Parietal lobe (tissue), 2 donors: ENCODE data around the gene KRTAP19-7. TPM values are rescaled to one million over a fixed set of nuclear protein-coding genes. Genes with fewer than 3 reads are reported as not detected.

ENCODE experiments used
- small RNA-seq: library from RNA; depleted of rRNA; stranded (forward); fragments of <200 nt; gene quantifications from one replicate; pipeline ENCODE3, GENCODE V24; 2014; ENCODE audit warnings: low replicate concordance
- total RNA-seq: library from RNA; depleted of rRNA; stranded (reverse); fragments of >200 nt; gene quantifications from one replicate; pipeline ENCODE4 v1.2.3, GENCODE V29; 2014

Gene KRTAP19-7
- total RNA-seq, result not detected

GRCh38 chr21:30561264-30561895, at the start of gene KRTAP19-7:
KRTAP19-7 (minus strand) TSS chr21:30561314; CDS start chr21:30561289, 25 bp downstream.

GRCh38 chr21:30600787-30601186, 39.7 kb upstream of the KRTAP19-7 start, which contains the start of gene KRTAP22-1:
KRTAP22-1 (plus strand) TSS chr21:30601087.

GRCh38 chr21:30598802-30599201, 37.7 kb upstream of the KRTAP19-7 start, which contains the start of gene KRTAP6-2:
KRTAP6-2 (minus strand) TSS chr21:30598902; CDS start chr21:30598874, 28 bp downstream.

GRCh38 chr21:30592140-30592539, 31.0 kb upstream of the KRTAP19-7 start, which contains the start of gene KRTAP6-3:
KRTAP6-3 (plus strand) TSS chr21:30592440; CDS start chr21:30592446, 6 bp downstream.

GRCh38 chr21:30590297-30590696, 29.2 kb upstream of the KRTAP19-7 start, which contains the start of gene KRTAP22-2:
KRTAP22-2 (minus strand) TSS chr21:30590397.

GRCh38 chr21:30541764-30542163, 19.4 kb downstream of the KRTAP19-7 start, which contains the start of gene KRTAP19-6:
KRTAP19-6 (minus strand) TSS chr21:30541864; CDS start chr21:30541833, 31 bp downstream.

Small RNAs within 50 kb of the gene (small RNA-seq; reads per million reads assigned to genes)
- gene AP000567.1 (not detected), gene KRTAP19-10P (not detected), gene KRTAP19-11P (not detected), gene KRTAP22-1 (not detected), gene KRTAP22-2 (not detected)

Other genes starting within 250 kb of the KRTAP19-7 start
- gene KRTAP26-1, start 241.0 kb downstream of the KRTAP19-7 start, total RNA-seq, result not detected
- gene KRTAP27-1, start 223.6 kb downstream of the KRTAP19-7 start, total RNA-seq, result not detected
- not detected for gene KRTAP23-1, start 212.7 kb downstream of the KRTAP19-7 start, total RNA-seq
- not detected for gene KRTAP13-2, start 189.0 kb downstream of the KRTAP19-7 start, total RNA-seq
- not detected for gene KRTAP13-1, start 165.3 kb downstream of the KRTAP19-7 start, total RNA-seq
- not detected for gene KRTAP13-3, start 135.4 kb downstream of the KRTAP19-7 start, total RNA-seq
- gene KRTAP13-4, start 131.1 kb downstream of the KRTAP19-7 start, total RNA-seq, result not detected
- not detected for gene KRTAP15-1, start 121.0 kb downstream of the KRTAP19-7 start, total RNA-seq
- gene KRTAP19-1, start 80.9 kb downstream of the KRTAP19-7 start, total RNA-seq, result not detected
- not detected for gene KRTAP19-2, start 73.9 kb downstream of the KRTAP19-7 start, total RNA-seq
- not detected for gene KRTAP19-3, start 69.3 kb downstream of the KRTAP19-7 start, total RNA-seq
- not detected for gene KRTAP19-4, start 64.1 kb downstream of the KRTAP19-7 start, total RNA-seq
- not detected for gene KRTAP19-5, start 59.2 kb downstream of the KRTAP19-7 start, total RNA-seq
- gene KRTAP19-6, start 19.4 kb downstream of the KRTAP19-7 start, total RNA-seq, result not detected
- gene KRTAP22-2, start 29.1 kb upstream of the KRTAP19-7 start, total RNA-seq, result not detected
- not detected for gene KRTAP6-3, start 31.1 kb upstream of the KRTAP19-7 start, total RNA-seq
- not detected for gene KRTAP6-2, start 37.6 kb upstream of the KRTAP19-7 start, total RNA-seq
- gene KRTAP22-1, start 39.8 kb upstream of the KRTAP19-7 start, total RNA-seq, result not detected
- not detected for gene KRTAP6-1, start 52.6 kb upstream of the KRTAP19-7 start, total RNA-seq
- gene KRTAP20-1, start 55.1 kb upstream of the KRTAP19-7 start, total RNA-seq, result not detected
- not detected for gene KRTAP20-4, start 59.3 kb upstream of the KRTAP19-7 start, total RNA-seq
- gene KRTAP20-2, start 73.9 kb upstream of the KRTAP19-7 start, total RNA-seq, result not detected
- gene KRTAP20-3, start 81.5 kb upstream of the KRTAP19-7 start, total RNA-seq, result not detected
- gene KRTAP21-3, start 157.5 kb upstream of the KRTAP19-7 start, total RNA-seq, result not detected
- not detected for gene KRTAP21-2, start 185.9 kb upstream of the KRTAP19-7 start, total RNA-seq
- gene KRTAP21-1, start 194.1 kb upstream of the KRTAP19-7 start, total RNA-seq, result not detected